Measurements from ENCODE around the gene ZNF212. TPM values are rescaled to one million over a fixed set of nuclear protein-coding genes. Genes with fewer than 3 reads are reported as not detected.
A peak's percentile ranks its signal among the peaks of the same experiment; 100 is the strongest.

The ZNF212 gene
- total RNA-seq, 1 donor from 2014 or later = 12.8 TPM

DNA sequence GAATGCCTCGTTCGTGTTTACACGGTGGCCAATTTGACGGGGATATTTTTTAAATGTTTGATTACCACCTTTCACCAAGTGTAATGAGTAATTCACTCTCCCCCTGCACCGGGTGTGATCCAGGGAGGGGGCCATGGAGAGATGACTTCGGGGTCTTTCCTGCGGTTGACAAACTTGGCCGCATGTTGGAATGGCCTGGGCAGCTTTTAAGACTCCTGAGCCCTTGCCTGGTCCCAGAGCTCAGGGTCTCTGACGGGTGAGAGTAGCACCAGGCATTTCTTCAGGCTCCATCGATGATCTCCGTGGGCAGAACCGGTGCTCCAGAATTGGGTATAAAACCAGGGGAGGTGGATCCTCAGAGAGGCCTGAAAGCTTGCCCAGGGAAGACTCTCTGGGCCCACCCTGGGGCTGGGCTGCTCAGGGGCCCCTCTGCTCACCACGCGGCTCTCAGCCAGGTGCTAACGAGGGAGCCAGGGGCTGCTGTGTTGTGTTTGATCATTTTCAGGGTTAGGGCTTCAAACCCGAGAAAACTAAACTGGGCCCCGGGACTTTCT lies 43.2 kb upstream of the ZNF212 start:
- Mint-ChIP-seq H3K27me3 (ENCODE audit: unreplicated experiment) (peaks cover 9% of the 10 kb centered on the region), H3K36me3 (ENCODE audit: low read depth, unreplicated experiment) (peaks cover 36% of the 10 kb centered on the region), H3K27ac (ENCODE audit: unreplicated experiment) (peak overlapping the region; percentile 48), H3K4me1 (ENCODE audit: unreplicated experiment) (peaks cover 41% of the 10 kb centered on the region), H3K4me3 (ENCODE audit: unreplicated experiment) (peak overlapping the region; percentile 96), H3K9me3 (ENCODE audit: unreplicated experiment) (no peaks in the 10 kb centered on the region)
- no peak for DNase-seq (ENCODE audit: low spot score)
- TF ChIP-seq, protein P1, sequence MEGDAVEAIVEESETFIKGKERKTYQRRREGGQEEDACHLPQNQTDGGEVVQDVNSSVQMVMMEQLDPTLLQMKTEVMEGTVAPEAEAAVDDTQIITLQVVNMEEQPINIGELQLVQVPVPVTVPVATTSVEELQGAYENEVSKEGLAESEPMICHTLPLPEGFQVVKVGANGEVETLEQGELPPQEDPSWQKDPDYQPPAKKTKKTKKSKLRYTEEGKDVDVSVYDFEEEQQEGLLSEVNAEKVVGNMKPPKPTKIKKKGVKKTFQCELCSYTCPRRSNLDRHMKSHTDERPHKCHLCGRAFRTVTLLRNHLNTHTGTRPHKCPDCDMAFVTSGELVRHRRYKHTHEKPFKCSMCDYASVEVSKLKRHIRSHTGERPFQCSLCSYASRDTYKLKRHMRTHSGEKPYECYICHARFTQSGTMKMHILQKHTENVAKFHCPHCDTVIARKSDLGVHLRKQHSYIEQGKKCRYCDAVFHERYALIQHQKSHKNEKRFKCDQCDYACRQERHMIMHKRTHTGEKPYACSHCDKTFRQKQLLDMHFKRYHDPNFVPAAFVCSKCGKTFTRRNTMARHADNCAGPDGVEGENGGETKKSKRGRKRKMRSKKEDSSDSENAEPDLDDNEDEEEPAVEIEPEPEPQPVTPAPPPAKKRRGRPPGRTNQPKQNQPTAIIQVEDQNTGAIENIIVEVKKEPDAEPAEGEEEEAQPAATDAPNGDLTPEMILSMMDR (IDR thresholded peaks at IDR 0.05; ENCODE audit: unreplicated experiment) = no peak

DNA sequence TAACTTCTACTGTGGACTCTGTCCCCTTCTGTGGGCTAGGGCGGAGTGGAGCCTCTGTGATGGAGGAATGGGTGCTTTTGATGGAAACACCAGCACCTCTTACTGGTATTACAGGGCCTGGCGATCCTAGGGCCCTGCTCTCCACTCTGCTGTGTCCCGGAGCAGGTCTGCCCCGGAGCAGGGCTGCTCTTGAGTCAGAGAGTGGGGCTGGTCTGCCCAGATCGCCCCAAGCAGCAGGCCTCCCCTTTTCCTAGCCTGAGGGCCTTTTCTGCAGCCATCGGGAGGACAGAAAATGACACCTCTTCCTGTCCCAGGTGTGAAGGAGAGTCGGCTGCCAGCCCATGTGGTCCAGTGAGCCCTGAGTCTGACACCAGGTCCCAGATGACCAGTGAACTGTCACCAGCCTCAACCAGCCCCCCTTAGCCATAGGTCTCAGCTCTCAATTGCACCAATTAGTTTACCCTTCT lies 42.7 kb upstream of the ZNF212 start:
- DNase-seq (ENCODE audit: low spot score) = no peak
- H3K27me3 Mint-ChIP-seq (ENCODE audit: unreplicated experiment) = peaks cover 9% of the 10 kb centered on the region
- TF ChIP-seq, protein P1 (IDR thresholded peaks at IDR 0.05; ENCODE audit: unreplicated experiment) = no peak
- no peaks in the 10 kb centered on the region for H3K9me3 Mint-ChIP-seq (ENCODE audit: unreplicated experiment)
- peak overlapping the region; percentile 96 for H3K4me3 Mint-ChIP-seq (ENCODE audit: unreplicated experiment)
- no peak overlapping the region for H3K27ac Mint-ChIP-seq (ENCODE audit: unreplicated experiment)
- H3K4me1 Mint-ChIP-seq (ENCODE audit: unreplicated experiment) = peaks cover 38% of the 10 kb centered on the region
- peaks cover 40% of the 10 kb centered on the region for H3K36me3 Mint-ChIP-seq (ENCODE audit: low read depth, unreplicated experiment)

DNA sequence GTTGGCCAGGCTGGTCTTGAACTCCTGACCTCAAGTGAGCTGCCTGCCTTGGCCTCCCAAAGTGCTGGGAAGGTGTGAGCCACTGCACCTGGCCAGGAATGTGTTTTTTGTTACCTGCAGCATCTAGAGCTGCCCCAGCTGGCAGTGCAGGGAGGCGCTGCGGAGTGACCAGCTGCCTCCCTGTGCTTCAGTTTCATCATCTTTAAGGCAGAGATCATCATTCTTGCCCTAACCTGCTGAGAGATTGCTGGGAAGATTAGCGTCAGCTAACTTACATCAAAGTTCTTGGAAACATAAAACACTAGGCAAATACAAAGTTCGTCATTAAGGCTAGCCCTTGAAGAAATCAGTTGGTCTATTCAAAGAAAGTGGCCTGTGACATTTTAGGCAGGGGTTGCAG lies 41.8 kb upstream of the ZNF212 start:
- no peak overlapping the region for H3K27ac Mint-ChIP-seq (ENCODE audit: unreplicated experiment)
- no peak for DNase-seq (ENCODE audit: low spot score)
- H3K9me3 Mint-ChIP-seq (ENCODE audit: unreplicated experiment) = no peaks in the 10 kb centered on the region
- TF ChIP-seq, protein P1 (IDR thresholded peaks at IDR 0.05; ENCODE audit: unreplicated experiment) = no peak
- H3K27me3 Mint-ChIP-seq (ENCODE audit: unreplicated experiment) = peaks cover 9% of the 10 kb centered on the region
- H3K4me1 Mint-ChIP-seq (ENCODE audit: unreplicated experiment) = peaks cover 35% of the 10 kb centered on the region
- H3K36me3 Mint-ChIP-seq (ENCODE audit: low read depth, unreplicated experiment) = peaks cover 44% of the 10 kb centered on the region
- H3K4me3 Mint-ChIP-seq (ENCODE audit: unreplicated experiment) = peak overlapping the region; percentile 77

DNA sequence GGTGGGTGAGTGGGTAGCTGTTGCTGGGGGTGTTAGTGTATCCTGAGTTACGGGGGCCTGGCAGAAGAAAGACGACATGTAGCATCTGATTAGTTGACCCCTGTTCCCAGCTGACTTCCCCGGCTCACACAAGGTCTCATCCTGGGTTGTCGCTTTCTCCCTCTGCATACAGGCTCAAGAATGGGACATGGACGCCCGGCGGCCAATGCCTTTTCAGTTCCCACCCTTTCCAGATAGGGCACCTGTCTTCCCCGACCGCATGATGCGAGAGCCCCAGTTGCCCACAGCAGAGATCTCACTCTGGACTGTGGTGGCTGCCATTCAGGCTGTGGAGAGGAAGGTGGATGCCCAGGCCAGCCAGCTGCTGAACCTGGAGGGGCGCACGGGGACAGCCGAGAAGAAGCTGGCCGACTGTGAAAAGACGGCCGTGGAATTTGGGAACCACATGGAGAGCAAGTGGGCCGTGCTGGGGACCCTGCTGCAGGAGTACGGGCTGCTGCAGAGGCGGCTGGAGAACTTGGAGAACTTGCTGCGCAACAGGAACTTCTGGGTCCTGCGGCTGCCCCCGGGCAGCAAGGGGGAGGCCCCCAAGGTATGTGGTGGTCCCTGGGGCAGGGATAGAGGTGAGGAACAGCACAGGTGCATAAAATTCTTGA lies 41.2 kb upstream of the ZNF212 start:
- Mint-ChIP-seq H3K36me3 (ENCODE audit: low read depth, unreplicated experiment) (peaks cover 50% of the 10 kb centered on the region), H3K4me3 (ENCODE audit: unreplicated experiment) (peak overlapping the region; percentile 77), H3K4me1 (ENCODE audit: unreplicated experiment) (peaks cover 29% of the 10 kb centered on the region), H3K9me3 (ENCODE audit: unreplicated experiment) (no peaks in the 10 kb centered on the region), H3K27me3 (ENCODE audit: unreplicated experiment) (peaks cover 9% of the 10 kb centered on the region), H3K27ac (ENCODE audit: unreplicated experiment) (no peak overlapping the region)
- TF ChIP-seq, protein P1 (IDR thresholded peaks at IDR 0.05; ENCODE audit: unreplicated experiment) = no peak
- no peak for DNase-seq (ENCODE audit: low spot score)
